Endothelial cell of umbilical vein (primary cell): ENCODE data around the gene CHL1. TPM values are rescaled to one million over a fixed set of nuclear protein-coding genes. Genes with fewer than 3 reads are reported as not detected.

Source experiments
- BruUV-seq: library from RNA; stranded (reverse); fragments of 400-500 nt; replicated peaks from 2 replicates; lab custom pipeline; 2021; lab: Mats Ljungman, UMichigan
- CTCF ChIA-PET: fragments of 300-600, 350-600 bp; sonication (Branson Sonifier 250); formaldehyde crosslinking; loops from one replicate; lab custom pipeline; 2021; ENCODE audit warnings: antibody characterized with exemption, inconsistent platforms; lab: Charles Lee
- POLR2A ChIA-PET: fragments of 300-600, 350-600 bp; sonication (Branson Sonifier 250); formaldehyde crosslinking; loops from one replicate; lab custom pipeline; 2021; ENCODE audit warnings: antibody characterized with exemption, inconsistent platforms; lab: Charles Lee
- DNase-seq: peaks from one replicate; pipeline ENCODE4 v3.0.0-alpha.2; 2011; ENCODE audit warnings: low read depth, low spot score
- FAIRE-seq: peaks from 2 replicates; lab custom pipeline; 2011; peaks lifted over from hg19 to GRCh38; lab: Jason Lieb, UNC
- H2AFZ ChIP-seq: 2 replicates; pipeline ENCODE4 v1.6.0; 2012; ENCODE audit warnings: low read depth, low read length, control low read depth, inconsistent platforms
- H3K27ac ChIP-seq: 2 replicates; pipeline ENCODE4 v1.5.1; 2011; ENCODE audit warnings: low read depth, mild to moderate bottlenecking, control low read depth, low read length, moderate library complexity; ENCODE audit not compliant: insufficient read depth
- H3K27me3 ChIP-seq, 2 experiments: 2 replicates each; pipeline versions ENCODE4 v1.6.0 to v1.6.1; 2011; ENCODE audit warnings: low read length in 2 of 2, mixed read lengths in 1 of 2; ENCODE audit not compliant: control insufficient read depth in 2 of 2, insufficient read depth in 2 of 2
- H3K36me3 ChIP-seq, 2 experiments: 2 replicates in 1 of 2; 3 replicates in 1 of 2; pipeline ENCODE4 v1.5.1; 2011; ENCODE audit warnings: low read length in 2 of 2, mild to moderate bottlenecking in 1 of 2, moderate library complexity in 1 of 2; ENCODE audit not compliant: control insufficient read depth in 2 of 2, insufficient read depth in 2 of 2; ENCODE audit errors: extremely low read depth in 1 of 2
- H3K4me1 ChIP-seq: 3 replicates; pipeline ENCODE4 v1.5.1; 2011; ENCODE audit warnings: mild to moderate bottlenecking, low read length; ENCODE audit not compliant: control insufficient read depth, insufficient read depth; ENCODE audit errors: extremely low read depth
- H3K4me2 ChIP-seq: 2 replicates; pipeline ENCODE4 v1.6.1; 2011; ENCODE audit warnings: low read length, control low read depth, mixed read lengths; ENCODE audit not compliant: insufficient read depth
- H3K4me3 ChIP-seq, 3 experiments: fragments of 200-600 bp in 1 of 3; sonication (generic), shearing (Covaris generic) in 1 of 3; replicated peaks in 1 of 3; 2 replicates each; pipeline ENCODE4 v1.5.1; 2011 to 2016; ENCODE audit warnings: control low read depth in 3 of 3, low read length in 3 of 3, mild to moderate bottlenecking in 2 of 3, inconsistent platforms in 1 of 3, low read depth in 1 of 3, moderate library complexity in 1 of 3; ENCODE audit not compliant: insufficient read depth in 1 of 3
- H3K79me2 ChIP-seq: 2 replicates; pipeline ENCODE4 v1.6.0; 2012; ENCODE audit warnings: low read length, inconsistent platforms; ENCODE audit not compliant: control insufficient read depth, insufficient read depth
- H3K9ac ChIP-seq: replicated peaks from 2 replicates; pipeline ENCODE3; 2011; ENCODE audit warnings: low read length, control low read depth; ENCODE audit not compliant: insufficient read depth; ENCODE audit errors: extremely low read depth
- H3K9me1 ChIP-seq: replicated peaks from 3 replicates; pipeline ENCODE4 v1.6.0; 2011; ENCODE audit warnings: mild to moderate bottlenecking, low read length; ENCODE audit not compliant: control insufficient read depth, insufficient read depth; ENCODE audit errors: extremely low read depth
- H3K9me3 ChIP-seq: replicated peaks from 2 replicates; pipeline ENCODE4 v1.5.1; 2012; ENCODE audit warnings: low read length, inconsistent platforms; ENCODE audit not compliant: control insufficient read depth, insufficient read depth
- H4K20me1 ChIP-seq: replicated peaks from 2 replicates; pipeline ENCODE3; 2011; ENCODE audit warnings: mild to moderate bottlenecking, low read length; ENCODE audit not compliant: control insufficient read depth, insufficient read depth; ENCODE audit errors: extremely low read depth
- CTCF ChIP-seq, 2 donors: IDR thresholded peaks; 1 replicate in 1 of 2; 2 replicates in 1 of 2; pipeline ENCODE4 v1.5.1; 2011; ENCODE audit warnings: low read length in 2 of 2, mild to moderate bottlenecking in 2 of 2, moderate library complexity in 2 of 2, control low read depth in 1 of 2, inconsistent platforms in 1 of 2, low read depth in 1 of 2; ENCODE audit not compliant: insufficient read depth in 1 of 2; ENCODE audit errors: extremely low read depth in 1 of 2
- EZH2 ChIP-seq: IDR thresholded peaks from 2 replicates; pipeline ENCODE4 v1.6.1; 2012; ENCODE audit warnings: borderline replicate concordance, low read depth, mild to moderate bottlenecking, moderate library complexity, low read length, inconsistent platforms; ENCODE audit not compliant: severe bottlenecking
- FOS ChIP-seq: IDR thresholded peaks from 2 replicates; pipeline ENCODE4 v1.6.1; 2011; ENCODE audit warnings: mild to moderate bottlenecking, low read length, moderate library complexity, borderline replicate concordance; ENCODE audit not compliant: insufficient read depth
- GATA2 ChIP-seq: IDR thresholded peaks from 2 replicates; pipeline ENCODE4 v1.7.0; 2011; ENCODE audit warnings: low read depth, mild to moderate bottlenecking, moderate library complexity, mixed read lengths, low read length; ENCODE audit not compliant: insufficient read length, insufficient read depth
- JUN ChIP-seq: IDR thresholded peaks from 2 replicates; pipeline ENCODE4 v1.6.1; 2011; ENCODE audit warnings: borderline replicate concordance, low read depth; ENCODE audit not compliant: insufficient read length, insufficient read depth
- MYC ChIP-seq: IDR thresholded peaks from one replicate; pipeline ENCODE4 v1.6.1; 2011; ENCODE audit warnings: mild to moderate bottlenecking, low read depth, low read length
- POLR2A ChIP-seq: IDR thresholded peaks from 2 replicates; pipeline ENCODE4 v1.6.1; 2012; ENCODE audit warnings: low read depth, mild to moderate bottlenecking, control low read depth, low read length
- POLR2AphosphoS5 ChIP-seq: IDR thresholded peaks from 2 replicates; pipeline ENCODE4 v1.6.1; 2012; ENCODE audit warnings: low read depth, mild to moderate bottlenecking, control low read depth, low read length, moderate library complexity; ENCODE audit not compliant: insufficient read depth
- dilution Hi-C: fragments of 300-500 bp; cut with MboI; formaldehyde crosslinking; loops from one replicate; pipeline ENCODE4 v1.15.0; 2019; ENCODE audit warnings: low sequenced_read_pairs; ENCODE audit not compliant: extremely low pct_ligation_motif_present
- intact Hi-C: fragments of 100-400 bp; cut with micrococcal nuclease; formaldehyde crosslinking; loops from one replicate; pipeline ENCODE4 v1.10.0; 2022
- polyA plus RNA-seq, 4 experiments: library from polyadenylated mRNA; depleted of rRNA in 3 of 4; stranded (reverse) in 3 of 4; unstranded in 1 of 4; fragments of >200 nt; gene quantifications; 2 replicates each; pipeline versions ENCODE4 v1.2.1 to v1.2.3, GENCODE V29; 2011 to 2012; ENCODE audit warnings: missing spikeins in 1 of 4
- total RNA-seq: library from RNA; stranded (reverse); gene quantifications from 2 replicates; pipeline ENCODE4 v1.2.3, GENCODE V29; 2021
- TF ChIP-seq, protein P1 (sequence below): IDR thresholded peaks from 2 replicates; pipeline ENCODE4 v1.6.1; 2011; ENCODE audit not compliant: insufficient read depth, insufficient read length

The CHL1 gene
- total and polyA plus RNA-seq, 2 donors (not counting 3 experiments of a cell fraction or from before 2014, with no cell fraction given): not detected

GRCh38 chr3:447671-448070 lies 251.1 kb downstream of the CHL1 start:
- no peak overlapping the region for H2AFZ ChIP-seq
- no peak for TF ChIP-seq MYC
- TF ChIP-seq, protein P1, sequence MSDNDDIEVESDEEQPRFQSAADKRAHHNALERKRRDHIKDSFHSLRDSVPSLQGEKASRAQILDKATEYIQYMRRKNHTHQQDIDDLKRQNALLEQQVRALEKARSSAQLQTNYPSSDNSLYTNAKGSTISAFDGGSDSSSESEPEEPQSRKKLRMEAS: no peak
- TF ChIP-seq EZH2: no peak
- no peak for TF ChIP-seq POLR2A
- TF ChIP-seq FOS: no peak
- no peak for TF ChIP-seq POLR2AphosphoS5
- TF ChIP-seq JUN: no peak
- no peaks in the 10 kb centered on the region for H3K9me1 ChIP-seq
- H3K4me3 ChIP-seq: no peak overlapping the region
- no peaks in the 10 kb centered on the region for H3K4me1 ChIP-seq
- no peaks in the 10 kb centered on the region for H4K20me1 ChIP-seq
- H3K9me3 ChIP-seq: peaks cover 5% of the 10 kb centered on the region
- dilution Hi-C loops: no loop called here
- H3K27me3 ChIP-seq: no peaks in the 10 kb centered on the region
- BruUV-seq: no TSS peak
- no peak overlapping the region for H3K27ac ChIP-seq
- no peaks in the 10 kb centered on the region for H3K36me3 ChIP-seq
- ChIA-PET CTCF (no interaction called here), POLR2A (no interaction called here)
- H3K79me2 ChIP-seq: no peaks in the 10 kb centered on the region
- intact Hi-C loops: no loop called here
- no peak overlapping the region for H3K4me2 ChIP-seq
- DNase-seq: no peak
- H3K9ac ChIP-seq: no peak overlapping the region
- no peak for FAIRE-seq

DNA sequence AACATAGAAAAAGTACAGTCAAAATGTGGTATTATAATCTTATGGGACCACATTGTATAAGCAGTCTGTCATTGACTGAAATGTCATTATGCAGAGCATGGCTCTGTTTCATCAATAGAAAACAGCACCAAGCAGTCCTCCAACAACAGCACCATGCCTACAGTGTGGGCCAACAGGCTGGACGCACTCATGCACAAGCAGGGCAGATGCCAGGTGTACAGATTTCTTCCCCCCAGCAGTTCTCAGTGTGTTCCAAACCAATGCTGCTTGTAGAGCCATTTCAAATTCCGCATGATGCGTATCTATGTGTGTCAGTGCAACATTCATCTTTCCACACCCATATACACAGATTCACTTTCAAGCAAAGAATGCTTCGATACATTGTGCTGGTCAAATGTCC lies 253.1 kb downstream of the CHL1 start:
- Histone ChIP-seq H3K9me3 (peaks cover 5% of the 10 kb centered on the region), H4K20me1 (no peaks in the 10 kb centered on the region), H3K4me3 (no peak overlapping the region), H3K4me1 (no peaks in the 10 kb centered on the region), H3K9ac (no peak overlapping the region), H2AFZ (no peak overlapping the region), H3K36me3 (no peaks in the 10 kb centered on the region), H3K9me1 (no peaks in the 10 kb centered on the region), H3K27me3 (no peaks in the 10 kb centered on the region), H3K27ac (no peak overlapping the region), H3K79me2 (no peaks in the 10 kb centered on the region), H3K4me2 (no peak overlapping the region)
- dilution Hi-C loops (no loop called here), intact Hi-C loops (no loop called here)
- TF ChIP-seq GATA2: no peak
- TF ChIP-seq POLR2A: no peak
- TF ChIP-seq FOS: no peak
- TF ChIP-seq JUN: no peak
- no peak for TF ChIP-seq CTCF (IDR thresholded peaks at IDR 0.05; ENCODE audit: extremely low read depth in 1 of 2, insufficient read depth in 1 of 2, low read depth in 1 of 2, low read length in 2 of 2)
- CTCF ChIA-PET: no interaction called here
- BruUV-seq: no TSS peak
- no peak for DNase-seq
- FAIRE-seq: no peak
- POLR2A ChIA-PET: no interaction called here
